GM21447 (cell line): Measurements from ENCODE around the gene SCN3B.

Source experiments
- ATAC-seq: cut with Tn5 transposase; IDR thresholded peaks from one replicate; pipeline ENCODE4 v1.9.1; 2021; ENCODE audit not compliant: unreplicated experiment

SCN3B gene

DNA sequence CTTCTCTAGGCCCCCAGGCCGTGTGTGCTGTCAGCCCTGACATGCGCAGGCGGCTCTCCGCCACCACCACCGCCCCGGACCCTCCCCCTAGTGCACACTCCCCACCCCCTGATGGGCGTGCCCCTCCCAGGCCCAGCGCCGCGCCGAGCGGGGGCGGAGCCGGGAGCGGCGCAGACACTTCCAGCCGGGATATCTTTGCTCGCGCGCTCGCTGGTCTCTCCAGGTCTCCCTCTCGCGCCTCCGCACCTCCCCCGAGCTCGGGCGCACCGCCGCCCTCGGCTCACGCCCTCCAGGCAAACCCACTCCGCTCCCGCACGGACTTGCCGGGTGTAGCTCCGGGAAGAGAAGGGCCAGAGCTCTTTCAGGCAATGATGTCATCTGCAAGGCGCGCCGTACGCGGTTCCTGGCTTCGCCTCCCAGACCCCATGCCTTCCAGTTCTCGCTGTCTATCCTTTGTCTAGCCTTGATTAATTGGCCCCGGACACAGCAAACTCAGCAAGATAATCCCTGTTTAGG is at the start of gene SCN3B:
TSS of gene SCN3B (minus strand) at position 59 of the 516 bp plus-strand sequence. CDS start 823 bp downstream, outside the sequence.
- no peak for ATAC-seq

DNA sequence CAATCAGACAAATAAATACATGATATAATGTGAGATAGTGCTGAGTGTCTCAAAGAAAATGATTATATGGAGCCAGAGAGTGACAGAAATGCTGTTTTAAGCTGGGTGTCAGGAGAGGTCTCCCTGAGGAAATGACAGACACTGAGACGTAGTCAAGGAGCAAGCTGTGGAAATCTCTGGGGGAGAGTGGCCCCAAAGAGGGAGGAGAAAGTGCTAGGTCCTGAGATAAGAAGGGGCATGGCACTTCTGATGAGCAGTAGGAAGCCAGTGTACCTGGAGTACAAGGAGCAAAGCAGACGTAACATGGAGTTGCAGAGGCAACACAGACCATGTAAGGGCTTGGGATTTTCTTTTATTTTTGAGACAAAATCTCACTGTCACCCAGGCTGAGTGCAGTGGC is 48.3 kb upstream of the SCN3B start:
- ATAC-seq: no peak

DNA sequence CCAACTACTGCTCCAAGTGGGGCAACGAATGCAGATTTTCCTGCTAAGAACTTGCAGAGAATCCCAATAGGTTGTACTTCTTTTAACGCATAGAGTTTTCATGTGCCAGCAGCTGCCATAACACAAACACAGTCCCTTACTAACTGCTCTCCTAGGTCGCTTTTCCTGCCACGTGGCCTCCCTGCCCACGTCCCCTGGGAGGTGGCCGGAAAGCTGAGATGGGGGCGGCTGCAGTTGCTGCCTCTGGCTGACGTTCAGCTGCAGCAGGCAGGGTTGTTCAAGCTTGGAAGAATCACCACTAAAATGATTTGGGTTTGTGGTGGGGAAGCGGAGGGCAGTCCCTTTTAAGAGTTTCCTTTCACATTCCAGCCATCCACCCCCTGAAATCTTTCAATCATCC is 47.7 kb upstream of the SCN3B start:
- ATAC-seq: peak; percentile 81

DNA sequence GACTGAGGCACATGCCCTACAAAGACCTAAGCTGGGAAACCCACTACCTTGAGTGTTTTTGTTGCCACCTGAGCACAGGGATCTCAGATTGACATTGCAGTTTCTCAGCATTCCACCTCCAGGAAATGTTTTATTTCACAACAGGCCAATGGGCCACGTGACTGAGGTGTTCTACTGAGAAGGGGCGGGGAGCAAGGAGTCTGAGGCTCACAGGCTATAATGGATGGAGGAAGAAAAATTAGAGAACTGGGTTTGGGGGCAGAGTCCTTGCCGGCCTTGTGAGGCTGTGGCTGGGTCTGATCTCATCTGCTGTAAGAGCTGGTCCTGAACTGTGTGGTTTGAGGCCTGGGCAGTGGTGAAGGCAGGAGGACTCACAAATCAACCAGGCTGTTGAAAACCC is 46.3 kb upstream of the SCN3B start:
- ATAC-seq: no peak

DNA sequence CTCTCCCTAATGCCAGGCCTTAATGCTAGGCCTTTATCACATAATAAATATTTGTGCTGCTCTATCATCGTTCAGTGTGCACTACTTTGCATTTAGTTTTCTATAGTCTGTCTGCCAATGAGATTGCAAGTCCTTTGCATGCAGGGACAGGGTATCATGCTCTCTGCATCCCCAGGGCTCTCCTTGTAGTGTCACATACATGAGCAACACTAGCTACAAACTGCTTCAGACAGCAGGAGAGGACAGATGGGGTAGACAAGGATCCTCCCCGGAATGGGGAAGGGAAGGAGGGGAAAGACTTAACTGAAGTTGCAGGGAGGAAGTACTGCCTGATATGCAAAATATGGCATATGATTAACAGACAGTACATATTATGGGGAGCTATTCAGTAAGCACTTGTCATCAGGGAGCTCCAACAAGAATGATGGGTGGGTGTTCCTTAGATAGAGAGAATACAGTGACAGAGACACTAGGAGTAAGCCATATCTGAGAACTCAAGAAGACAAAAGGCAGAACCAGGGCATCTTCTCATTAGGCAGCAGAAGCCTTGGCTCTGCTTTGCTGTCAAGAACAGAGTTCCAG is 44.2 kb upstream of the SCN3B start:
- no peak for ATAC-seq

DNA sequence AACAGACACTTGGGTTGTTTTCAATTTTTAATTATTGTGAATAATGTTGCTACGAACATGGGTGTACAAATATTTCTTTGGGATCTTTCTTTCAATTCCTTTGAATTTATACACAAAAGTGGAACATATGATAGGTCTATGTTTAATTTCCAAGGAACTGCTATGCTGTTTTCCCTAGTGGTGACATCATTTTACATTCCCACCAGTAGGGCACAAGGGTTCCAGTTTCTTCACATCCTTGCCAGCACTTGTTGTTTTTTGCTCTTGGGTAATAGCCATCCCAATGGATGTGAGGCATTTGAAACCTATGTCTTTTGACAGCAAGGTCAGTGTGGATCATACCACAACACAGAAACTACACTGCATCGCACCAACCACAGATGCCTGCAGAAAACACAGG is 41.8 kb upstream of the SCN3B start:
- ATAC-seq: no peak

GRCh38 chr11:123695231-123695630 is 40.8 kb upstream of the SCN3B start:
- ATAC-seq: no peak

GRCh38 chr11:123694551-123694950 is 40.1 kb upstream of the SCN3B start:
- no peak for ATAC-seq

GRCh38 chr11:123692961-123693360 is 38.5 kb upstream of the SCN3B start:
- no peak for ATAC-seq

DNA sequence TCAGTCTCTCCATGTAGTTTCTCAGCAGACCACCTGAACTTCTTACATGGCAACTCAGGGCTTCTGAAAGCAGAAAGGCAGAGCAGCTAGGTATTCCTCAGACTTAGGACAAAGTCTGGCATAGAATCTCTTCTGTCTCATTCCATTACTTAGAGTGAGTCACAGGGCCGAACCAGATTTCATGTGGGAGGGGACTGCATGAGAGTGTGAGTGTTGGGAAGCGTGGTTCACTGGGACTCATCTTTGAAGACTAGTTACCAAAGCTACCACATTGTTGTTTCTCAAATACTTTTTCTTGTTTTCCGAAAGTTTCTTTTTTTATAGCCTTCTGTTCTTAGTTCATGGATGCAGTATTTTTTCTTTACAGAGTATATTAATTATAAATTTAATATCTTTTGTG is 36.1 kb upstream of the SCN3B start:
- no peak for ATAC-seq

- no peak for ATAC-seq
Observed at GRCh38 chr11:123684601-123685000, 30.2 kb upstream of the SCN3B start.

DNA sequence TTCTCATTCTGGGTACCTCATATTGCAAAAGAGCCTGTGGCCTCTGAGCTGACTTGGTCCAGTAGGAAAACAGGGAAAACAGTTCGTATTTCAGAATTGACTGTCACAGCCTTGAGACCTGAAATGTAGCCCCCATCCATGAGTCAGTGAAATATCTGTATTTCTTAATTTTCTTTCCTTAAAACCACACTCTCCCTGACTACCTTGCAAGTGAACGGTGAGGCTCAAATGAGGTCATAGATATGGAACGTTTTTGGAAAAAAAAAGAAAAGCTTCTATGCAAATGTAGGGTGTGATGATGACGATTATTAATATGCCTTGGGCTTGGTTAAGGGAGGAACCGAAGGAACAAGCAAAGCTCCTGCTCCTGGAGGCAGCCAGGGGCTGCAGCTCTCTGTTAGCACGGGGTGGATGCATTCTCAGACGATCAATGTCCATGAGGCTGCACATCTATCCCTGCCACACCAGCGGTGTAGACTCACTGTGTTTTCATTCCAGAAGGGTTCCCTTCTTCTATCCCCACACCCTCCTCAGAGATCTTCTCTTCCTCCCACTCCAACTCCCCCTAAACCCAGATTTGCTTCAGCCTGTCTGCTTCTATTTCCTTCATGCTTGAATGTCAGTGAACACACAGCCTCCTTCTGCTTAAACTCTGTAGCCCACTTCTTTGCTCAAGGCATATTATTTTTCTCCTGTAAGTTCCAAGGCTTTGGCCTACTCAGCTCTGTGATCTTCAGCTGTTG is 29.2 kb upstream of the SCN3B start:
- no peak for ATAC-seq

DNA sequence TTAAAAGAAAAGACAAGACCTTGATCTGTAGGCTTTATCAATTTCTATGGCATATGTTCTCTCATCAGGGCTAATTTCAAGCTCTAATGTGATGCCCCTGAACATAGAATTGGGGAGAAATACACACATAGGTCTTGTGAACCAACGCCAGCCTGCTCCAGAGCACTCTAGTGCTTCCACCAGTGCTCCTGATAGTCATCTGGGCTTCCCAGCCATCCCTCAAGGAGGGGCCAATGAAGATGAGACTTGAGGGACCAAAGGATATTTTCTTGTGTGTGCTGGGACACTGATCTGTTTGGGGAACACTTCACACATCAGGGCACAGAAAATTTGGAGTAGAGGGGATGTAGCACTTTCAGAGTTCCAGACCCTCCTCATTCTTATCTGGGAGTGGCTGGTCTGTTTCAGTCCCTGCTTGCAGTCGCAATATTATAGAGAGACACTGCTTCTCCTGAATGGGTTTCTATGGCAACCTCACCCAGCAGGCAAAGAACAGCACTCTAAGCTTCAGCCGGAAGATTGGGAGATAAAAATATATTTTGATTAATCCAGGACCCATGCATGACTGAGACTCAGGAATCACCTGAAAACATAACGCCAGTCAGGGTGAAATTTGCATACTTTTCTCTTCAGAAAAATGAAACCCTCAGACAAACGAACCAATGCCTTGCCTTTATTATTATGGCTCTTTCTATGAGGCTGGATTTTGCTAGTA is 28.4 kb upstream of the SCN3B start:
- no peak for ATAC-seq

DNA sequence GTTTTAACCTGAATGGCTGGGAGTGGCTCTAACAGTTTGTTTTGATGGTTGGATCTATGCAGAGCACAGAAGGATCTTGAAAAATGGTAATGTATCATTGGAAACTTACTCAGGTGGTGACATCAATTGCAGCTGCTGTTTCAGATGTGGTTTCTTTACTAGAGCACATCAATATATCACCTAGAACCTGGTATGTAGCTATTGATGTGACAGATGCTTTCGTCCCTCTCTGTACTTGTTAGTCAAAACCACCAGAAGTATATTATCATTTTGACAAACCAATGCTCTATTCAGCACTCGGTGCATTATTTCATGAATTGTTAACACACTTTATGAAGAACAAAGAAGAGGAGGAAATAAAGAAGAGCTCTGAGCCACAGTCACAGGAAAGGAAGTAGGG is 26.6 kb upstream of the SCN3B start:
- ATAC-seq: no peak

- ATAC-seq: no peak
Observed at GRCh38 chr11:123678246-123678645, 23.8 kb upstream of the SCN3B start.

DNA sequence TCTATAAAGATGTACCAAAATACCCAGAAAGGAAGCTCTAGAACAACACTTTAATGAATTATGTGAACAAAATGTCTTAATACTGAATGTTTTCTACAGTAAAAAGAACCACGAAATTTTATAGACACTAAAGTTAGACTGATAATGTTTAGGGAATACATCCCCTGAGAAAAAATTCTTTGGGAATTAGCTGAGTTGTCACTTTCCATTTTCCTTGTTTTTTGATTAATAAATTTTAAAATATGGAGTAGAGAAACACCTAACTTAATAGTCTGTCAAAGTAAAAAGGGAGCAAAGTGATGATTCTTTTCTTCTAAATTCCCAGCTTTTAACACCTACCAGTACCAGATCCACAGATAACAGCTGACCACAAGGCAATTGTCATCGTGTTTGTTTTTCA is 23.1 kb upstream of the SCN3B start:
- no peak for ATAC-seq

GRCh38 chr11:123674297-123674696 is 19.9 kb upstream of the SCN3B start:
- no peak for ATAC-seq

- no peak for ATAC-seq
Observed at GRCh38 chr11:123672568-123672967, 18.1 kb upstream of the SCN3B start.

GRCh38 chr11:123671534-123671933 is 17.1 kb upstream of the SCN3B start:
- ATAC-seq: no peak

DNA sequence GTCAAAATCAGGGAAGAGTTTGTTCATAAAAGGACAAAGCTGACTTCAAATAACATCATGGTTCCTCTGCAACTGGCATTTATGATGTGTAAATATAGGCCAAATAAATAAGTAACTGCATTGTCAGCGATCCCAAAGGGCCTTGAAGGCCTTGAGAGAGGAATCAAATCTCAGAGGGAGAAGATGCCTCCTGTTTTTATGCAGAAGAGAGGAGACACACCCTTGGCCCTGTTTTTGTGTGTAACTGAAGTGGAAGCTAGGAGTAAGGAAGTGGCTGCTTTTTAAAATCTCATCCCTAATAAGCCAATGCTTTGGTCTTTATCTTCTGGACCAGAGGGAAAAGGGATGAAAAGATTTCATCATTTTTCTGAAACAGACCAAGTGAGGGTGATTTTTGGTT is 15.7 kb upstream of the SCN3B start:
- no peak for ATAC-seq

DNA sequence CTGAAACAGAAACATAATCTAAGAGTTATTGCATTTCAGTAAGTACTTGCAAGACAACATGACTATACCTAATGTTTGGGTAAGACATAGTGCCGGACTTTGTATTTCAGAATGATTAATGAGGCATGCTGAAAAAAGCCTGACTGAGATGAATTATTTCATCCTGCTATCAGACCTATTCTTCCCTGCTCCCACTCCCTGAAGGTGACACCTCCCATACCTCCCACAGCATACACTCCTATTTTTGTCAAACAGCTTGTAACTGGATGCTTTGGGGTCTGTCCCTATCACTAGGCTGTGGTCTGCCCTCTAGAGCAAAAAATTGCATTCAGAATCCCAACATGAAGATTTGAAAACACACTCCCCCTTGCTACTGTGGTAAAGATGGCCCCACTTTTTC is 10.9 kb upstream of the SCN3B start:
- ATAC-seq: no peak

DNA sequence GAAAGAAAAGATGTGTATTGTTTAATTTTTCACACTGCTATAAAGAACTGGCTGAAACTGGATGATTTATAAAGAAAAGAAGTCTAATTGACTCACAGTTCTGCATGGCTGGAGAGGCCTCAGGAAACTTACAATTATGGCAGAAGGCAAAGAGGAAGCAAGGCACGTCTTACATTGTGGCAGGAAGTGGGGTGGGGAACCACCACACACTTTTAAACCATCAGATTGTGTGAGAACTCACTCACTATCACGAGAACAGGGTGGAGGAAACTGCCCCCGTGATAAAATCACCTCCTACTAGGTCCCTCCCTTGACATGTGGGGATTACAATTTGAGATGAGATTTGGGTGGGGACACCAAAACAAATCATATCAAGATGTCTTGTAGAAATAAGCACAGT is 5.5 kb upstream of the SCN3B start:
- ATAC-seq: peak; percentile 96
